Measurements from ENCODE around the gene VPS18. TPM values are rescaled to one million over a fixed set of nuclear protein-coding genes. Genes with fewer than 3 reads are reported as not detected.

The VPS18 gene
- total RNA-seq, 1 donor from 2014 or later = 22.7 TPM

- no peak for ATAC-seq
- DNase-seq = peak; percentile 44
- intact Hi-C loops (cut with micrococcal nuclease) = no loop called here
These were observed 1.1 kb upstream of the VPS18 start for GRCh38 chr15:40893019-40893670.

GRCh38 chr15:40894681-40895448 is 615 bp downstream of the VPS18 start:
- DNase-seq (peak; percentile 60), ATAC-seq (peak; percentile 56)
- intact Hi-C loops (cut with micrococcal nuclease) = no loop called here

GRCh38 chr15:40899536-40900207 is 5.4 kb downstream of the VPS18 start:
- intact Hi-C loops (cut with micrococcal nuclease) = no loop called here
- ATAC-seq (no peak), DNase-seq (no peak)

GRCh38 chr15:40900256-40901052 is 6.2 kb downstream of the VPS18 start:
- intact Hi-C loops (cut with micrococcal nuclease) = no loop called here
- no peak for ATAC-seq

GRCh38 chr15:40901053-40901443 is 6.8 kb downstream of the VPS18 start:
- intact Hi-C loops (cut with micrococcal nuclease) = no loop called here
- ATAC-seq (no peak), DNase-seq (no peak)

More at GRCh38 chr15:40900256-40901052, 6.2 kb downstream of the VPS18 start:
- no peak for DNase-seq

GRCh38 chr15:40902605-40903561 is 8.6 kb downstream of the VPS18 start:
- DNase-seq (peak; percentile 65), ATAC-seq (no peak)
- intact Hi-C loops (cut with micrococcal nuclease) = no loop called here

GRCh38 chr15:40904552-40905201 is 10.4 kb downstream of the VPS18 start:
- DNase-seq (no peak), ATAC-seq (no peak)
- intact Hi-C loops (cut with micrococcal nuclease) = loop anchor here (2.0 kb wide), 1 partner anchor 114 kb away; no protein-coding TSS in a partner anchor

GRCh38 chr15:40906091-40906990 is 12.1 kb downstream of the VPS18 start:
- DNase-seq (peak; percentile 94), ATAC-seq (peak; percentile 85)
- intact Hi-C loops (cut with micrococcal nuclease) = no loop called here

- intact Hi-C loops (cut with micrococcal nuclease) = no loop called here
- ATAC-seq = peak; percentile 55
- DNase-seq = peak; percentile 84
These were observed 12.9 kb downstream of the VPS18 start for GRCh38 chr15:40906991-40907802.

GRCh38 chr15:40908095-40908494 is 13.8 kb downstream of the VPS18 start:
- intact Hi-C loops (cut with micrococcal nuclease) = no loop called here
- DNase-seq (no peak), ATAC-seq (no peak)

GRCh38 chr15:40909662-40910630 is 15.7 kb downstream of the VPS18 start:
- ATAC-seq (no peak), DNase-seq (peak; percentile 59)
- intact Hi-C loops (cut with micrococcal nuclease) = no loop called here

- DNase-seq = no peak
- ATAC-seq = no peak
These were observed 16.9 kb downstream of the VPS18 start for GRCh38 chr15:40911141-40911540.

GRCh38 chr15:40911693-40912092 is 17.4 kb downstream of the VPS18 start:
- intact Hi-C loops (cut with micrococcal nuclease) = no loop called here
- no peak for ATAC-seq
- no peak for DNase-seq

More at GRCh38 chr15:40911141-40911540, 16.9 kb downstream of the VPS18 start:
- intact Hi-C loops (cut with micrococcal nuclease) = no loop called here

- intact Hi-C loops (cut with micrococcal nuclease) = no loop called here
- no peak for ATAC-seq
- no peak for DNase-seq
These were observed 18.2 kb downstream of the VPS18 start for GRCh38 chr15:40912478-40912877.

GRCh38 chr15:40914013-40914412 is 19.8 kb downstream of the VPS18 start:
- DNase-seq (no peak), ATAC-seq (no peak)
- intact Hi-C loops (cut with micrococcal nuclease) = no loop called here

Measured in left ventricle myocardium superior (tissue), 1 donor.